Testis (tissue), 3 donors: ENCODE results near the gene KDM1A. TPM values are rescaled to one million over a fixed set of nuclear protein-coding genes. Genes with fewer than 3 reads are reported as not detected.

ENCODE experiments used
- DNase-seq: peaks from one replicate; pipeline ENCODE4 v3.0.0-alpha.2; 2019
- H3K27ac ChIP-seq, 2 donors: fragments of 200-600 bp; sonication (generic); one replicate each; pipeline ENCODE4 v1.5.1; 2019
- H3K27me3 ChIP-seq: fragments of 200-600 bp; sonication (generic); one replicate; pipeline ENCODE4 v1.5.1; 2019
- H3K36me3 ChIP-seq: fragments of 200-600 bp; sonication (generic); one replicate; pipeline ENCODE4 v1.5.1; 2017; ENCODE audit warnings: low read depth; ENCODE audit errors: missing control alignments
- H3K4me1 ChIP-seq: fragments of 200-600 bp; sonication (generic); one replicate; pipeline ENCODE4 v1.5.1; 2019
- H3K4me3 ChIP-seq, 2 donors: fragments of 200-600 bp; sonication (generic); one replicate each; pipeline ENCODE4 v1.5.1; 2017 to 2019
- H3K9me3 ChIP-seq: fragments of 200-600 bp; sonication (generic); one replicate; pipeline ENCODE4 v1.5.1; 2017
- CTCF ChIP-seq, 3 experiments: fragments of 450-650 bp in 2 of 3; fragments of 200-600 bp in 1 of 3; sonication (generic) in 1 of 3; IDR thresholded peaks; one replicate each; pipeline ENCODE4 v1.5.1; 2016 to 2019; ENCODE audit warnings: antibody characterized with exemption in 3 of 3, mild to moderate bottlenecking in 2 of 3, moderate library complexity in 1 of 3
- POLR2A ChIP-seq: fragments of 450-650 bp; IDR thresholded peaks from one replicate; pipeline ENCODE4 v1.6.1; 2017; ENCODE audit warnings: antibody characterized with exemption, mild to moderate bottlenecking, moderate library complexity
- WGBS, 2 donors: methylation state at CpG; one replicate each; pipeline ENCODE4 v1.1.5; 2018; 5-methylcytosine and 5-hydroxymethylcytosine counted together
- intact Hi-C: fragments of 100-400 bp; cut with DNase I; formaldehyde crosslinking; loops from one replicate; pipeline ENCODE4 v1.15.1; 2023; ENCODE audit warnings: low total_unique reads
- polyA plus RNA-seq: library from polyadenylated mRNA; stranded (reverse); fragments of 350-450 nt; fragmentation: Illumina TruSeq; extraction: RNeasy Lipid Tissue Mini Kit (QIAGEN cat#74804); gene quantifications from one replicate; pipeline ENCODE4 v1.2.3, GENCODE V29; 2014; ENCODE audit warnings: low read depth, low replicate concordance; ENCODE audit not compliant: insufficient read depth
- total RNA-seq, 2 donors: library from RNA; depleted of rRNA; stranded (reverse); fragments of >200 nt; gene quantifications; one replicate each; pipeline ENCODE4 v1.2.3, GENCODE V29; 2016

Gene KDM1A
- total and polyA plus RNA-seq, 3 donors from 2014 or later = 131 to 238 (median 157) TPM

DNA sequence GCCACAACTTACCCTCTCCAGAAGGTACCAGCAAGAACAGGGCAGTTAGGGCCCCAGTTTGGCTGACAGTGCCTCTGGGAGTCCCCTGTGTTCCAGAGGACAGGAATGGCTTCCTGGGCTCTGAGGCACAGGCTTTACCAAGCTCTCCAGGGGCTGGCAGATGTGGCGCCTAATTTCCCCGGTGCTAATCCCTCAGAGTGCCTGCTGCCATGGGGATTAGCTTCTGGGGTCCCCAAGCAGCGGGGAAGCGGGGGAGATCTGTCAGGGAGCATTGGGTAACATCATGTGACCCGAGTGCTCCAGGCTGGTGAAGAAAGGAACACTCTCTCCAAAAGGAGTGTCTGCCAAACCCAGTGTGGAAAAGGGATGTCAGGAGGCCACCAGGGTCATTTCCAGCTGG lies 46.5 kb upstream of the KDM1A start, which contains the start of gene LACTBL1:
Gene LACTBL1, minus strand, starts transcription at position 107 of the 400 bp plus-strand sequence. CDS start 550 bp downstream, outside the sequence.
- intact Hi-C loops = no loop called here
- Histone ChIP-seq H3K27ac (no peak within 1 kb of the TSS), H3K36me3 (no peaks in the 10 kb centered on the region), H3K4me1 (no peaks in the 10 kb centered on the region), H3K9me3 (no peaks in the 10 kb centered on the region), H3K4me3 (no peak within 1 kb of the TSS), H3K27me3 (no peaks in the 10 kb centered on the region)
- no peak for DNase-seq
- TF ChIP-seq CTCF (IDR thresholded peaks at IDR 0.05) (no peak), POLR2A (no peak)
- WGBS, 2 donors = 78 to 92% methylated on average over 5 of the region's 5 CpGs

DNA sequence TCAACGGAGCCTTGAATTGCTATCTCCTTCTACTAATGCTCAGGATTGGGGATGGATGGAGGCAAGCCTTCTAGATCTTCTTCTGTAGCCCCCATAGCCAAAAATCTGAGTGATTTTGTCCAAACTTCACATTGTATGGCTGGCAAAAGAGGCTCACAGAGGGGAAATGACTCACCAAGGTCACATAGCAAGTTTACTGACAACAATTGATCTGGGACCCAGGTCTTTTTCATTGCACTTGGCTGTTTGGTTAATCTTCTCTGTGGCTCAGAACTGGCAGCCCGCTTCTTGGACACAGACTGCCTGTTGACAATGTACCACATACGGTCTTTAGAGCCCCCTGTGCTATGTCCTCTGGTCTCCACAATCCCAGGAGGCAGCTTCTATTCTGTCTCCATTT lies 43.6 kb upstream of the KDM1A start:
- TF ChIP-seq CTCF (IDR thresholded peaks at IDR 0.05) (no peak), POLR2A (no peak)
- Histone ChIP-seq H3K36me3 (no peaks in the 10 kb centered on the region), H3K4me3 (no peak overlapping the region), H3K27me3 (no peaks in the 10 kb centered on the region), H3K27ac (no peak overlapping the region), H3K9me3 (no peaks in the 10 kb centered on the region), H3K4me1 (no peaks in the 10 kb centered on the region)
- intact Hi-C loops = no loop called here
- DNase-seq = no peak
- WGBS, 2 donors = 76 to 85% methylated on average over 3 of the region's 3 CpGs

DNA sequence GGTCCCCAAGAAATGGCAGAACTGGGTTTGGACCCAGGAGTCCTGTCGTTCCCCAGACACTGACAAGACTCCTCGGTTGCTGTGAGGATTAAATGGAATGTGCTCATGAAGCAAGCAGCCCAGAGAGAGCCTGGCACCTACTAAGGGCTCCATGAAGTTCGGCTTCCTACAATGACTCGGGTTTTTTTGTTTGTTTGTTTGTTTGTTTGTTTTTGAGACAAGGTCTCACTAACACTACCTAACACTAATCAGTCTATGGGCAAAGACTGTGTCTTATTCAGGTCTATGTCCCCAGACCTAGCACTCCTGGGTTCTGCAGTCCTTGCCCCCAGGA lies 43.2 kb upstream of the KDM1A start:
- H3K4me1 ChIP-seq = no peaks in the 10 kb centered on the region
- no peaks in the 10 kb centered on the region for H3K27me3 ChIP-seq
- H3K9me3 ChIP-seq = no peaks in the 10 kb centered on the region
- H3K36me3 ChIP-seq = no peaks in the 10 kb centered on the region
- 65 to 77% methylated on average over 3 to 4 of the region's 4 CpGs for WGBS, 2 donors
- TF ChIP-seq CTCF (IDR thresholded peaks at IDR 0.05) (no peak), POLR2A (no peak)
- H3K4me3 ChIP-seq = no peak overlapping the region
- intact Hi-C loops = no loop called here
- no peak overlapping the region for H3K27ac ChIP-seq
- peak; percentile 2 for DNase-seq

DNA sequence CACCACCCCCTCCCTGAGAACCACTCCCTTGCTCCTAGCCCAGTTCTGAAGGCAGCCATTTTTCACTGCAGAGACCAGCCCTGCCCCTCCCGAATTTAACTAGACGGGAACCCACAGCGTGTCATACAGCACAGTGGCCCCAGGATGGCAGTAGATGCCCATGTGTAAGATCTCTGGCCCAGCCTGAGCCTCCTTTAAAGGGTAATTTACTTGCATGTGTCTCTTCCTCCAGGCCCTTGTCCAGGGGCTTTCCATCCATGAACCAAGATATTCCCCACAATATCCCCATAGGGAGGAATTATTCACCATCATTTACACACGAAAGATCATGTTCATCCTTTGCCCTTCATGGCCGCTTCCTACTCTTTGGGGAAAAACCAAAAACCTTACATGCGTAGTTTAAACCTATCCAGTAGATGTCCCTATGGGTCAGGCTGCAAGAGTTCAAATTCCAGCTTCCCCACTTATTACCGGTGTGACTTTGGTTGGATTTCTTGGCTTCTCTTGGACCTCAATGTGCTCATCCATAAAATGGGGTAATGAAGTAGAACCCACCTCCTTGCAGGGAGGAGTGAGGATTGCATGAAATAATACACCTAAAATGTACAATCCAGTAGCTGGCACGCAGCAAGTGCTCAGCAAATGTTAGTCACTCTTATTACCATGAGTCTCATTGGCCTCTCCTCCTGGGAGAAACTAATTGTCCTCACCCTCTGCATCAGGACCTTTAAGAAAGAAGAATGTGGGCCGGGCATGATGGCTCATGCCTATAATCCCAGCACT lies 42.6 kb upstream of the KDM1A start:
- intact Hi-C loops = no loop called here

More for the DNA sequence above, 42.6 kb upstream of the KDM1A start:
- TF ChIP-seq POLR2A (no peak), CTCF (IDR thresholded peaks at IDR 0.05) (peak; percentile 21 to 68 (median 46))
- no peaks in the 10 kb centered on the region for H3K36me3 ChIP-seq
- no peak overlapping the region for H3K4me3 ChIP-seq
- no peaks in the 10 kb centered on the region for H3K4me1 ChIP-seq
- DNase-seq = peak; percentile 79
- no peaks in the 10 kb centered on the region for H3K9me3 ChIP-seq
- no peak overlapping the region for H3K27ac ChIP-seq
- WGBS, 2 donors = 42 to 48% methylated on average over 9 of the region's 9 CpGs
- H3K27me3 ChIP-seq = no peaks in the 10 kb centered on the region
